Activated naive CD4-positive, alpha-beta T cell (primary cell): ENCODE measurements around the gene TMTC1.

Experiments
- DNase-seq, 4 experiments: peaks; one replicate each; lab custom pipeline; 2025; lab: John Stamatoyannopoulos, UW

TMTC1 gene

GRCh38 chr12:29739279-29739991 lies 44.3 kb downstream of the TMTC1 start:
- DNase-seq = no peak

DNA sequence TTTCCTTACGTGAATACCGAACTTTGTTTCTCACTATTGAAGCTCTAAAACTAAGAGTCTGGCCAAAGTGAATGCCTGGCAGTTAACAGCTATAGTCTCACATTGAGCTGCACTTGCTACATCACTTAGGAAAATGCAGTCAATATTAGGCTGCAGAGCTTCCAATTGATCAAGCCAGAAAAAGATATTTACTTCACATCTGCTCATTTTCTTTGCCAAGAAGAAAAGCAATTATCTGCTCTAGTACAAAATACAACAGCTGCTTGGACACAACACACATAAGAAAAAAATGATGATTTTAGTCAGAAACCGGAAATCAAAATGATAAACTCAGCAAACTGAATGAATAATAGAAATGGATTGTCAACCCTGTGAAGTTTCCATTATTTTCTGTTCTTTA lies 45.4 kb downstream of the TMTC1 start:
- DNase-seq = no peak

DNA sequence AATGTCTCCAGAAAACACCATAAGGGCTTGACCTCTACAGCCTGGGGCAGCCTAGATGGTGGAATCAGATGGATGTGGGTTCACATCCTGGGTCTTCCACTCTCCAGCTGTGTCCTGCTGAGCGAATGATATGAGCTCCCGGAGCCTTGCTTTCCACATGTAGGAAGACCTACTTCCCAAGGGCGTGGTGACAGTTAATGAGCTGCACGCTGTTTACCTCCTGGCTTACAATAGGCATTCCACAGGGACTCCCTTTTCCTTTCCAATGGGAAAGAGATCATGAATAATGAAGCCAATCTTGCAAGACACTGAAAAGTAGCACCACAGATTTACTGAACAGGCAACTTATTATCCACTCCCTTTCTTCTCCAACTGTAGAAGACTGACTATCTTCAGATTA lies 46.1 kb downstream of the TMTC1 start:
- DNase-seq = no peak

GRCh38 chr12:29735604-29736003 lies 48.1 kb downstream of the TMTC1 start:
- no peak for DNase-seq

DNA sequence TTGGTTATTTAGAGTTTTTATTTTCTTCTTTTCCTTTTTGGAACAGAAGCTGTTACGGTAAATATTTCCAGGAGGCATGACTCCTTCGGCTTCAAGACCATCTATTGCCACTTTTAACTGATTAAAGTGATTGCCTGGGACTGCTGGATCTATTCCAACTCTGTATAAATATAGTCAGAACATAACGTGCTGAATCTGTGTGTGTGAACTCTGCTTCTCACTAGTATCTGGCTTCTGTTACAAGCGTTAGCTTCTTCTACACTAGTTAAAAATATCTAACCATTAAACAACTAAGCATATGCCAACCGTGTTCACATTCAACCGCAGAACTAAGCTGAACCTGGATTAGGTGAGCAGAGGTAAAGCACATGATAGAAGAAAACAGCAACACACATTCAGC lies 49.0 kb downstream of the TMTC1 start:
- DNase-seq = no peak

- DNase-seq = no peak
Measured at GRCh38 chr12:29734305-29734704, 49.4 kb downstream of the TMTC1 start.

GRCh38 chr12:29733501-29733900 lies 50.2 kb downstream of the TMTC1 start:
- no peak for DNase-seq

- DNase-seq = no peak
Measured at GRCh38 chr12:29733060-29733459, 50.7 kb downstream of the TMTC1 start.

GRCh38 chr12:29732593-29732992 lies 51.1 kb downstream of the TMTC1 start:
- DNase-seq = no peak

DNA sequence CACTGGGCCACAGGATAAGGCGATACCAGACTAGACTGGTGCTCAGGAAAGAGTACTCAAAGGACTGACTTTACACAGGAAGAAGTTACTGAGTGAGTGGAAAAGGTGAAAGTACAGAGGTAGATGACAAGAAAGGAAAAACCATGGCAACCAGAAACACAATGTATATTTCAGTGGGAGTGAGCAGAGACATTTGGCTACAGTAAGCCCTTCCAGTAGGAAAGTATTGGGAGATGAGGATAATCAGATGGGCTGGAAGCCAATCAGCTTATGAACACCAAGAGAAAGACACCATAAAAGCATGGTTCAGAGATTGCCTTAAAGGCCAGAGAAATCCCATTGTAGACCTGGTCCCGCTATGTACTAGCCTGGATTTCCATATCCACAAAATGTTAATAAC lies 51.6 kb downstream of the TMTC1 start:
- no peak for DNase-seq

GRCh38 chr12:29731591-29731990 lies 52.2 kb downstream of the TMTC1 start:
- no peak for DNase-seq

DNA sequence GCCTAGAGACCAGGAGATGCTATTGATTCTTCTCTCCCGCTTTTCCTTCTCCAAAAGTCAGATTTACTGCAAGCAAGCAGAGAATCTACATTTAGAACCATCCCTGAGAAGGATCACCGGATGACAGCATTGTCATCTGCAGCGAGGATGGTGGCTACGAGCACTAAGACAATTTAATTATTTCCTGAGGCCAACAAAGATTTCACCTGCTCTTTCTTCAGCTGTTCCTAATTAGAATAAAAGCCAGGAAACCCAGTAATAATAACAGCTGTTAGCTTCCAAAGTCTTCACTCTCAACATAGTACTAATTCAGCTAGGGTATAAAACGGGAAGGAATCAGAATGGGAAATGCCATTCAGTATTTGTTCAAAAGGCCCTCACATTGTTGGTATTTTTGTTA lies 53.3 kb downstream of the TMTC1 start:
- no peak for DNase-seq

GRCh38 chr12:29728030-29728429 lies 55.7 kb downstream of the TMTC1 start:
- no peak for DNase-seq

DNA sequence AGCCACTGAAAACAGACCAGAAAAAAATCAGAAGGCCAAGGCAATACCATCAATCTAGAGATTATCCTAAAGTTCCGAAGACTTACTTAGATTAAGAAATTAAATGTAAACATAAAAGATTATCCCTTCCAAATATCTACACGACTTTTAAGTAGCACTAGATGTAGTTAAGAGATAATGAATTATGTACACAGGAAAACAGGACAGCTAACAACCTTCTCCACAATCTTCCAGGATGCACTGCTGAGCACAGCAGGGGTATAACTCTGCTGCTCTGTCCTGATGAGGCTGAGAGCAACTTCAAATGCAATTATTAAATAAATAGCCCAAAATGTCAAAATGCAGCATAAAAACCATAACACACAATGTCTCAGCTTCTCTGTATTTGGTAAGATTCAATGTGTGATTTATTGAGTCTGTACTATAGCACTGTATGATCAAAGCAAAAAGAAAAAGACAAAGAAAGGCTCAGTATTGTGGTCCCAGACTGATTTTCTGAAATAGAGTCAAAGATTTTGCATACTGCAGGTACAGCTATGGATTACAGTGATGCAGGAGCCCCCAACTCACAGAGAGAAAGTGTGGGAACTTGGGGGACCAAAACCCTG lies 56.9 kb downstream of the TMTC1 start:
- no peak for DNase-seq

DNA sequence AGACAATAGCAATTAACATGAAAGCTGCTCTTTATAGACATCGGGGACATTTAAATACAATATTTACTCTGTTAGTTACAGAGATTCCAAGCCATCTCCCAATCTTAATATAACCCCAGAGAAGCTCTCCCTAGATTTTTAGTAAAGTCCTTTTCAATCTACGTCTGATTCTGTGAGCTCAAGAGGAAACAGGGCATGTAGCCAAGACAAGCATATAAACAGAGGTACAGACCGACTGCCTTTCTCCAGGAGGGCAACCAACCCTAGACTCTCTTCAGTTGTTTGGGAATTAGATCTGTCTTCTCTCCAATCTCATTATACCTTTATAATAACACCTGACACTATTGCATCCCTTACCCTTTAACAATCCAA lies 57.4 kb downstream of the TMTC1 start:
- DNase-seq = no peak

- no peak for DNase-seq
Measured at GRCh38 chr12:29725587-29726320, 58.0 kb downstream of the TMTC1 start.

- no peak for DNase-seq
Measured at GRCh38 chr12:29722164-29722563, 61.6 kb downstream of the TMTC1 start.

- no peak for DNase-seq
Measured at GRCh38 chr12:29719381-29719780, 64.4 kb downstream of the TMTC1 start.

GRCh38 chr12:29717540-29718100 lies 66.1 kb downstream of the TMTC1 start:
- no peak for DNase-seq

- DNase-seq = no peak
Measured at GRCh38 chr12:29714966-29715365, 68.8 kb downstream of the TMTC1 start.

DNA sequence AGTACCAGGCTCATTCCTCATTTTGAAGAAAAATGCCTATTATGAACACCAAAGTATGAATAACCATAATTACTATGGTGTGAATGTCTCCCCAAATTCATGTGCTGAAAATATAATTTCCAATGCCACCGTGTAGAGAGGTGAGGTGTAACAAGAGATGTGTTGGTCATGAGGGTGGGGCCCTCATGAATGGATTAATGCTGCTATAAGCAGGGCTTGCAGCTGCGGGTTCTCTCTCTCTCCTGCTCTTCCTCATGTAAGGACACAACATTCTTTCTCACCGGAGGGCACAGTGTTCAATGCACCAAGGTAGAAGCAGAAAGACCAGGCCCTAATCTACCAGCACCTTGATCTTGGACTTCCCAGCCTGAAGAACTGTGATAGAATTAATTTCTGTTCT lies 70.0 kb downstream of the TMTC1 start:
- no peak for DNase-seq

- no peak for DNase-seq
Measured at GRCh38 chr12:29711381-29711780, 72.4 kb downstream of the TMTC1 start.

GRCh38 chr12:29710104-29710503 lies 73.6 kb downstream of the TMTC1 start:
- no peak for DNase-seq
